Uterus (tissue), 2 donors: Measurements from ENCODE around the gene TIMM10B.

Source experiments
- POLR2A ChIP-seq, 2 donors: fragments of 450-650 bp; IDR thresholded peaks; one replicate each; pipeline ENCODE4 v1.6.1; 2016; ENCODE audit warnings: antibody characterized with exemption in 2 of 2, mild to moderate bottlenecking in 1 of 2, moderate library complexity in 1 of 2
- TF ChIP-seq, protein P1 (sequence below), 4 experiments: fragments of 200-600 bp in 2 of 4; fragments of 450-650 bp in 2 of 4; sonication (generic) in 2 of 4; IDR thresholded peaks; one replicate each; pipeline ENCODE4 v1.5.1; 2016 to 2019; ENCODE audit warnings: antibody characterized with exemption in 4 of 4, mild to moderate bottlenecking in 2 of 4, moderate library complexity in 1 of 4

DNA sequence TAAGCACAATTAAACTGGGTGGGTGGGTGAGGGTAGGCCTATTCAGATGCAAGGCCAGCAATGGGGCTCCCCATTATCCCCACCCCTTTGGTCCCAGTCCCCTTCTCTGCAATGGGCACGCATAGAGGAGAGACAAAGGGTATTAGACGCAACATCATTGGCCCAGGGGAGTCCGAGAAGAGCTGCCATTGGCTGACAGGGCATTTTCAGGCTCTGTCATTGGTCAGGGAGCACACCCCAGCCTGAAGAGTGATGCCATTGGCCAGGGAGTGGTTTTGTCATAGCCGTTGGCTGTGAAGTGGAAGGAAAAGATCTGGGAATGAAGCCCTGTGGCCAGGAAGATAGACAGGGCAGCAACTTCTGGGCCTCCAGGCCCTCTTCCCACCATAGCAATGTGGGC, 4.7 kb upstream of the TIMM10B start:
- TF ChIP-seq, protein P1, sequence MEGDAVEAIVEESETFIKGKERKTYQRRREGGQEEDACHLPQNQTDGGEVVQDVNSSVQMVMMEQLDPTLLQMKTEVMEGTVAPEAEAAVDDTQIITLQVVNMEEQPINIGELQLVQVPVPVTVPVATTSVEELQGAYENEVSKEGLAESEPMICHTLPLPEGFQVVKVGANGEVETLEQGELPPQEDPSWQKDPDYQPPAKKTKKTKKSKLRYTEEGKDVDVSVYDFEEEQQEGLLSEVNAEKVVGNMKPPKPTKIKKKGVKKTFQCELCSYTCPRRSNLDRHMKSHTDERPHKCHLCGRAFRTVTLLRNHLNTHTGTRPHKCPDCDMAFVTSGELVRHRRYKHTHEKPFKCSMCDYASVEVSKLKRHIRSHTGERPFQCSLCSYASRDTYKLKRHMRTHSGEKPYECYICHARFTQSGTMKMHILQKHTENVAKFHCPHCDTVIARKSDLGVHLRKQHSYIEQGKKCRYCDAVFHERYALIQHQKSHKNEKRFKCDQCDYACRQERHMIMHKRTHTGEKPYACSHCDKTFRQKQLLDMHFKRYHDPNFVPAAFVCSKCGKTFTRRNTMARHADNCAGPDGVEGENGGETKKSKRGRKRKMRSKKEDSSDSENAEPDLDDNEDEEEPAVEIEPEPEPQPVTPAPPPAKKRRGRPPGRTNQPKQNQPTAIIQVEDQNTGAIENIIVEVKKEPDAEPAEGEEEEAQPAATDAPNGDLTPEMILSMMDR (IDR thresholded peaks at IDR 0.05) = no peak
- no peak for TF ChIP-seq POLR2A (IDR thresholded peaks at IDR 0.05)
